ENCODE results near the gene ZBTB40.

The ZBTB40 gene

GRCh38 chr1:22562584-22563583 is 111.2 kb downstream of the ZBTB40 start, which contains the start of gene EPHA8:
TSS of gene EPHA8 (plus strand) at chr1:22563489. CDS start at chr1:22563636, 147 bp downstream.
- DNase-seq: no peak

GRCh38 chr1:22563671-22564602 is 112.3 kb downstream of the ZBTB40 start:
- DNase-seq: no peak

- no peak for DNase-seq
Measured at GRCh38 chr1:22566161-22566560, 114.5 kb downstream of the ZBTB40 start.

- DNase-seq: no peak
Measured at GRCh38 chr1:22567197-22567596, 115.5 kb downstream of the ZBTB40 start.

GRCh38 chr1:22567994-22568393 is 116.3 kb downstream of the ZBTB40 start:
- no peak for DNase-seq

- no peak for DNase-seq
Measured at GRCh38 chr1:22569269-22569668, 117.6 kb downstream of the ZBTB40 start.

- no peak for DNase-seq
Measured at GRCh38 chr1:22570140-22570909, 118.7 kb downstream of the ZBTB40 start.

- no peak for DNase-seq
Measured at GRCh38 chr1:22572818-22573217, 121.2 kb downstream of the ZBTB40 start.

- no peak for DNase-seq
Measured at GRCh38 chr1:22573237-22573636, 121.6 kb downstream of the ZBTB40 start.

- DNase-seq: no peak
Measured at GRCh38 chr1:22575532-22576149, 124.0 kb downstream of the ZBTB40 start.

- no peak for DNase-seq
Measured at GRCh38 chr1:22576150-22576544, 124.5 kb downstream of the ZBTB40 start.

GRCh38 chr1:22576617-22577016 is 125.0 kb downstream of the ZBTB40 start:
- no peak for DNase-seq

GRCh38 chr1:22578732-22579361 is 127.2 kb downstream of the ZBTB40 start:
- DNase-seq: no peak

GRCh38 chr1:22579541-22580155 is 128.0 kb downstream of the ZBTB40 start:
- no peak for DNase-seq
